ENCODE measurements around the gene ACTRT3.
"Not testable (repeated sequence)": the region's sequence is repeated elsewhere in the genome, so short reads cannot be mapped to it uniquely, and the experiment has no call there.

The ACTRT3 gene

DNA sequence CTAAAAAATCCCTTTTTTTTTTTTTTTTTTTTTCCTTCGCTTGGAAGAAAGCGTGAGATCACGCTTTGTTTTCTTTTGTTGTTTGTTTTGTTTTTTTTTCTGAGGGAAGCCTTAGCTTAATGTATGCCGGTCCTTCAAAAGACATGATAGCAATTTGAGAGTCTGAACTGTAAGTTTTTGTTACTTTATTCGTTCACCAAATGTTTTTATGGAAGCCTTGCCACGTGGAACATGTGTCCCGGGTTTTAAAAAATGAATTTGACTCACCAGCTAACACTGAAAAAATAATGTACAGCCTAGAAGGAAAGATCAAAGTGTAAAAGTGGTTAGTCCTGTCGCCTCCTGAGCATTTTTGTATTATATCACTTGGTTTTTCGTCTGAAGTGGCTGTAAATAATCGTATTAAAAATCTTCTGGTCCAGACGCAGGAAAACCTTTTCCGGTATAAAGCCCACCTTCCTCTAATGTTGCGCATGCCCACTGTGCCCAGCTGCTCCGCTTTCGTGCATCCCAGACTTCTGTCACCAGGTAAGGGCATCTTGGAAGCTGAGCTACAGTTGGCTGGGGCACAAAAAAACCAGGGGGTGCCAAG, 3.0 kb upstream of the ACTRT3 start:
- DNase-seq = peak; percentile 83

DNA sequence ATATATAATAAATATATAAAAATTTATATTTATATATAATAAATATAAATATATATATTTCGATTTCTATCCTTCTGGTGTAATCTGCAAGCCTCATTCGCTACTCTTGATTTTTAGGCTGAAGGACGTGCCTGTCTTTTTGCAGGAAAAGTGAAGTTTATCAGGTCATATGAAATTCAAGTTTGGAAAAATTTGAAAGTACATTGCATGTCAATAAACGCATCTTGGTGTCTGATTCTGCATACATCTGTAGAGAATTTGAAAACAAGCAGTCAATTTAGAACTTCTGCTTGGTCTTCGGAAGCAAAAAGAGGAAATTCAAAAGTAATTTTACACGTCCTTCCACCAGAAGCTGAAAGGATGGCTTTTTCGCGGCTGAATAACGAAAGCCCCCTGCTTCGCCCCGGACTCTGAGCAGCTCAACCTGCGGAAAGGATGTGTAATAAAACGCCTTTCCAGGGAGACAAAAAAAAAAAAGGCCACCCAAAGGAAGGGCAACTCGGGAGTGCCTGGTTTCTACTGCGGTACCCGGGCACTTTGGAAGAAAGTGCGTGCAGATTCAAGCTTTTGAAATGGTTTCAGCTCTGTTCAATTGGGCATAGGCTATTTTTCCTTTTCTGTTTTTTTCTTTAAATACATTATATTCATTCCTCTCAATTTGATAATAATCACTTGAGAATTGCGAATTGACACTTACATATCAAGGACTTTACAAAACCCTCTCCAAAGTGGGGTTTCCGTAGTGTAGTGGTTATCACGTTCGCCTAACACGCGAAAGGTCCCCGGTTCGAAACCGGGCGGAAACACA, 2.3 kb upstream of the ACTRT3 start:
- peak; percentile 77 for DNase-seq

DNA sequence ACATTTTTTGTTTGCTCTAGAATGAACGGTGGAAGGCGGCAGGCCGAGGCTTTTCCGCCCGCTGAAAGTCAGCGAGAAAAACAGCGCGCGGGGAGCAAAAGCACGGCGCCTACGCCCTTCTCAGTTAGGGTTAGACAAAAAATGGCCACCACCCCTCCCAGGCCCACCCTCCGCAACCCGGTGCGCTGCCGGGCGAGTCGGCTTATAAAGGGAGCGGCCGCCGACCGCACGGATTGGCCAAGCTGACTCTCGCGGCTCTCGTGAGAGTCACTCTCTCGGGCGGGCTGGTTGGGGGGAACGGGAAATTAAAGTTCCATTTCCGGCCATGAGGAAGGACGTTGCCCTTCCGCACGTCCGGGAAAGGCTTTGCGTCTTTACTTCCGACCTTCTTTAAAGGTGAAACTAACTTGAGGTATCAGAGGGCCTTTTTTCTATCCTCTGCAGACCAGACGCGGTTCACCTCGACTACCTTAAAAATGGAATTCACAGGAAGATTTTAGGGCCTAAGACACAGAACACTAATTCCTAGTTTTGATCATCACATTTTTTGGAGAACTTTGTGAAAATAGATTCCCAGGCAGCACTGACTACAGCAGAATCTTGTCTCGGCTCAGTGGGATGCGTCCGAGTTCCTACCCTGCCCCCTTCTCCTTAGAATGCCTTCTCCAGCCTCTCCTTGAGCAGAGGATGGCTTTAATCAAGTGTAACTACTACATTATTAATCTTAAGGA, 4.3 kb downstream of the ACTRT3 start, which contains the start of gene TERC:
Gene TERC, minus strand, starts transcription at position 179 of the 731 bp plus-strand sequence.
- DNase-seq = peak; percentile 94

DNA sequence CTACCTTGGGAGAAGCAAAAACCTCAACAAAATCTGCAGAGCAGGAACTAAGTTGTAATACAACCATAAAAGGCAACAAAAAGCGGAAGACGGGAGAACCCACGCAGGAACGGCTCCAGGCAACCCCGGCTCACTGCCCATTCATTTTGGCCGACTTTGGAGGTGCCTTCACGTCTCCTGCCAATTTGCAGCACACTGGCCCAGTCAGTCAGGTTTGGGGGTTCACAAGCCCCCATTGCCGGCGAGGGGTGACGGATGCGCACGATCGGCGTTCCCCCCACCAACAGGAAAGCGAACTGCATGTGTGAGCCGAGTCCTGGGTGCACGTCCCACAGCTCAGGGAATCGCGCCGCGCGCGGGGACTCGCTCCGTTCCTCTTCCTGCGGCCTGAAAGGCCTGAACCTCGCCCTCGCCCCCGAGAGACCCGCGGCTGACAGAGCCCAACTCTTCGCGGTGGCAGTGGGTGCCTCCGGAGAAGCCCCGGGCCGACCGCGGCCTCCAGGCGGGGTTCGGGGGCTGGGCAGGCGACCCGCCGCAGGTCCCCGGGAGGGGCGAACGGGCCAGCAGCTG, 5.0 kb downstream of the ACTRT3 start:
- peak; percentile 39 for DNase-seq

DNA sequence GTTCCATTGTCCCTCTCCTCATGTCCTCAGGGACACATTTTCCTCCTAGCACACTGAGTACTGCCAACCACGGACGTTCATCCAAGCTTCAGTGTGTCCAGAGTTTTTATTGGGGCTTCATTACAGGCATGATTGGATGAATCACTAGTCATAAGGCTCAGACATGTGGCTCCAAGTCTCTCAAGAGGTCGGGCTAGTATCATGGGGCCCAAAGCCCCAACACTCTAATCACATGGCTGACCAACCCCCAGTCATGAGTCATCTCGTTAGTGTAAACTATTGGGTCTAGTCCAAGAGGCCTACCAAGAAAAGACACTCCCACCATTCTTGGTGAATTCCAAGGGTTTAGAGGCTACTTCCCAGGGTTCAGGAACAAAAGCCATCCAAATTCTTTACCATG, 8.9 kb downstream of the ACTRT3 start:
- DNase-seq = peak; percentile 58

DNA sequence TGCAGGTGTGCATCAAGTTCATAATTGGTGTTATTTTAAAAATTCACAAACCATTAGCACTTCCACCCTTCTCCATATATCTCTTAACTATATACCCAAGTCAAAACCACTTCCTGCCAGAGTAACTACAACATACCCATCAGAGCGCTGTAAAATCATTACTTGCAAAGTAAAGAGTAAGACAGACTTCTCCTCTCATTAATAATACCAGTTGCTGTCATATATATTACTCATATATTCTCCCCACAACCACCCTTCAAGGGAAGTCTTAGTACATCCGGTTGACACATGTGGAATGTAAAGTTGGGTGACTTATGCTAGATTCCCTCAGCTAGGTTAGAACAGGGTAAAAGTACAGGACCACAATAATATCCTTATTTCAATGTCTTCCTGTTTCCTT, 10.1 kb downstream of the ACTRT3 start:
- DNase-seq = peak; percentile 84

DNA sequence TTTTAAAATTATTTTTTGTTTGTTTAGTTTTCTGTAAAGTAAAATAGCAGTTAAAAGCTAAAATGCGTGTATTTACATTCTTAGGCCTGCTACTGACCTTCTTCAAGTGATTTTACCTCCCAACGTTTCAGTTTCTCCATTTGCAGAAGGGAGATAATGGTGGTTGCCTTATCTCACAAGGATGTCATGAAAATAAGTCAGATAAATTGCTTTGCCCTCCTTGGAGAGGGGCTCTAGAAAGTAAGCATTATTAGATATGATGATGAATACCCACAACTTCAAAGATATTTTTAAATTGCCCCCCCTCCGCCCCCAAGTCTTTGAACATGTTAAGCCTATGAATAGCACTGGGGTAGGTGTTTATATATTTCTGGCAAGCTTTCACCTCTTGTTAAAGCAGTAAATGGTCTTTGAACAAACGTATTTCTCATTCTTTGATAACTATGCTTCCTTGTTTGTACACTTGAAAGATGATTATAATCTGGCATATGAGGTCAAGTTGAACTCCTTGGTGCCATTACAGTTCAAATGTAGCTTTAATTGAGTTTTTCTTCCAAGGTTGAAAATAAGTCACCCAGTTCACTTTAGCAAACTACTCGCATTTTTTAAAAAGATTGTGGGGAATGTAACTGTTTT, 10.9 kb downstream of the ACTRT3 start:
- no peak for DNase-seq

DNA sequence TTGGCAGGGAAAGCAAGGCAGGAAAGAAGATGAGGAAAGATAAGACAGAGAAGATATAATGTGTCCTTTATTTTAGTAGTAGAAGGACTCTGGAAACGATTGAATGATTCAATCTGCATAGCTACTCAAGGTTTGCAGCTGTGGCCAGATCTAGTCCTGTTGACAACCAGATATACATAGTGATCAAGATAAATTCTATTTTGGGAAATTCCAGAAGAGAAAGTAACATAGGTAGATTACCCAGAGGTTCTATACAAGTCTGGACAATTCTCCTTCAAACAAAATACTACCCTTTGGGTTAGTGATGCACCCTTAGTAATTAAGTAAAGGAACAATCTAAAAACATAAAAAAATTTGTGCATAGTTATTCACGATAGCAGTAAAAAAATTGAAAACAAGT, 13.9 kb downstream of the ACTRT3 start:
- no peak for DNase-seq

DNA sequence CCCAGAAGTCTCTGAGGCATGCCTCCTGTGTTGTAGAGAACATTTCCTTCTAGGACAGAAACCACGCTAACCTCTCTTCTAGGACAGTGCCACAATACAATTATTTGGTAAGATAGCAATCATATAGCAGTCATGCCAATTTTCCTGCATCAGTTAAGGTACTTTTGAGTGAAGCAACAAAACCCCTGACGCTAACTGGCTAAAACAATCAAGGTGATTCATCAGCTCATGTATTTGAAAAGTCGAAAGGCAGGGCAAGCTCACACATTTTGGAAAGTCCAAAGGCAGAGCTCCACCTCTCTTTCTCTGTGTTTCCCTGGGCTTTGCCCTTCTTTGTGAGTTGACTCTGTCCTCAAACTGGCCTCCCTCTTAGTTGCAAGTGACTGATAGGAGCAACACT, 14.7 kb downstream of the ACTRT3 start:
- no peak for DNase-seq

DNA sequence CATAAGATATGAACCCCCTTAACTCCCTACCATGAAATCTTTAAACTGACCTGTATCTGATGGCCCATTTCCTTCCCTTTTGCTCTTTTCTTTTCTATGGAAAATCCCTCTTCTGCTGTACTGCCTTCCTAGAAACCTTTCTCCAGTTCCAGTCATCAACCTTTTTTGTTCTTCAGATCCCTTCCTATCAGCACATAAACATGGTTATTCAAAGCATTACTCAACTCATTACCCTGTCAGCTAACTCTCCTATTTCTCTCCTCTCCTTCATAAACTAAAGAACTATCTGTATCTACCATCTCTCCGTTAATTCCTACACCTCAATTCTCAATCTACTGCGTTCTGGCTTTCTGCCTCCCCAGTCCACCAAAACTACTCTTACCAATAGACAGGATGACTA, 17.5 kb downstream of the ACTRT3 start:
- DNase-seq = no peak

DNA sequence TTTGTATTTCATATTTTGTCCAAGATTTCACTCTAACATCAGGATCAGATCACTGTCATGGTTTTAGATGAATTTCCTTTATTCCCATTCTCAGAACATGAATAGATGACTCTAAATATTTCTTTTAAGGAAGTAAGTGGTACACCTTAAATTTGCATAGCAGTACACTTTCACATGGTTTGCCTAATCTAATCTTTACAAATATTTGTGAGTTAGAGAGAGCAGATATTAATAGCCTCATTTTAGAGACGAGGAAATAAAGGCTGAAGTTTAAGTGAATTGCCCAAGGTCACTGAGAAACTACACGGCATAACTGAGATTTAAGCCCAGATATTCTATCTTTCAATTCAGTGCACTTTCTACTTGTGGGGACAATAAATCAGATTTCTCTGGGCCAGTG, 18.7 kb downstream of the ACTRT3 start:
- DNase-seq = no peak

DNA sequence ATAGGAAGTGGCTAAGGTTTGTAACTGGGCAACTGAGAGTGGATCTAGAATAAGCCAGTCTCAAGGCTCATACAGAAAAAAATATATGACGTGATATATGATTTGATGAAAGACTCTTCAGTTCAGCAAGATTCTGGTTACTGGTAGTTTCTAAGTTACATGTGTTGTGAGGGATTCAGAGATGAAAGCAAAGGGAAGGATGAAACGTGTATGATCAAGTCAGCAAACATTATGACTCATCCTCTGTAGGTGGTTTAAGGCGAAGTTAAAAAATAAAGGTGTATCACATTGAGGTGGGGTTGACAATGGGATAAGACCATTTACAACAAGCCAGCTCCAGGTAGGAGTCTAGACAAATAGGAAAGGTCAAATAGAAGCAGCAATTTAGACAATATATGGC, 20.7 kb downstream of the ACTRT3 start:
- DNase-seq = no peak

DNA sequence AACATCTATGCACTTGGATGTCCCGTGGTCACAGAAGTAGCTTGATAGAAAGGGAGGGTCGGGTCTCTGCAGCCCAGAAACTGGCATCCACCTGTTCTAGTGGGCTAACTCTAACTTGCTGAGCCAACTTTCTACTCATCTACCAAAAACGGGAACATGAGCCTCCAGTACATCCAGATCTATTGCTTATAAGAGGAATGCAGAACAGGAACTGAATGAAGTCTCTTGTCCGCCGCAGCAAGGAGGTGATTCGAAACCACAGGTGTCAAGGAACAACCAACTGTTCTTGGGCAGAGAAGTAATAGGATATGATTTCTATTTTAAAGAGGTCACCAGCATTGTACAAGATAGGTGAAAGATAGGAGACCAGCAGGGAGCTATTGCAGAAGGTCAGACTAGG, 22.4 kb downstream of the ACTRT3 start:
- DNase-seq = no peak

DNA sequence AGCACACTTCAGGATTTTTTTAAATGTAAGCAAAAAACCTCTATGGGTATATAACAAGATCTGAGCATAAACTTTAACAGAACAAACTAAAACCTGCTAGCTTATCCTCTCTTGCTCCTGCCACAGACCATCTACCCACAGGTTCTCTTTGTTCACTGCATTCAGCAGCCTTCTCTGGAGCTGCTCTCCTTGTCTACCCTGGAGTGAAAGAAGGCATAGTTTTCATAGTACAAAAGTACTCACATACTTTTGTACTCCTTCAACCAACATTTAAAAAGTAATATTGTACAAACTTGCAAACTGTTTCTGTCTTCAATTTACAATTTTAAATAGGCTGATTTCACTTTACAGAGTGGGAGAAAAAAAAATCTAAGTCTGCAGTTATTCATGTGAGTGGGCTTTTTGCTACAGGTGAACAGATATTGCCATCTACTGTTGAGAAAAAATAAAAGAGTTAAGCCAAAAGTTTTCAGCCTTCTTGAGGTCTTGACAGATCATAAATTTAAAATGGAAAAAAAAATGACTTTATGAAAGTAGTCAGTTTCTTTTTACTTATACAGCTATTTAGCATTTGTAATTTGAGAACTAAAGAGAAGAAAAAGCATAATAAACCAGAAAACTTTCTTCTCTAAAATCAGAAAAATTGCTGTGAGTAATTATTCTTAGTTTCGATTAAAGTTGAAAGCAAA, 24.9 kb downstream of the ACTRT3 start:
- DNase-seq = no peak

DNA sequence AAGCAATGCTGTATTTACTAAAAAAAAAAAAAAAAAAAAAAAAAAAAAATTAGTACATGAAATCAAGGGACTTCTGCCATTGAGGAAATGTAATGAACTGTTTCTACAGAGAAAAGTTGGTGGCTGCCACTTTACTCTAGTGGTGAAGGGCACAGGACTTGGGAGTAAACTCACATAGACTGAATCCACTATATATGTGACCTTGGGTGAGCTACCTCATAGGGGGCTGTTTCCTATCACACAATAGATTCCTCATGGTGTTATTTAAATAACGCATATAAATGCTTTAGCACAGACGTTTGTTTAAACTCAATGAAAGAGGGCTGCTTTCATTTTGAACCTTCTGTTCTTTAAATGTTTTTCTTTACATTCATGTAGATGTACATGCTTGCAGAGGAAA, 30.3 kb downstream of the ACTRT3 start:
- no peak for DNase-seq

DNA sequence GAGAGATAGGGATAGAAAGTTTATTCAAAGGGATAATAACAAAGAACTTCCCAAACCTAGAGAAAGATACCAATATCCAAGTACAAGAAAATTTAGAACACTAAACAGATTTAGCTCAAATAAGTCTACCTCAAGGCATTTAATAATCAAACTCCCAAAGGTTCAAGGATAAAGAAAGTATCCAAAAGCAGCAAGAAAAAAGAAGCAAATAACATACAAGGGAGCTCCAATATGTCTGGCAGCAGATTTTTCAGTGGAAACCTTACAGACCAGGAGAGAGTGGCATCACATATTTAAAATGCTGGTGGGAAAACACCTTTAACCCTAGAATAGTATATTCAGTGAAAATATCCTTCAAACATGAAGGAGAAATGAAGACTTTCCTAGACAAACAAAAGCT, 37.5 kb downstream of the ACTRT3 start:
- not testable (repeated sequence) for DNase-seq

DNA sequence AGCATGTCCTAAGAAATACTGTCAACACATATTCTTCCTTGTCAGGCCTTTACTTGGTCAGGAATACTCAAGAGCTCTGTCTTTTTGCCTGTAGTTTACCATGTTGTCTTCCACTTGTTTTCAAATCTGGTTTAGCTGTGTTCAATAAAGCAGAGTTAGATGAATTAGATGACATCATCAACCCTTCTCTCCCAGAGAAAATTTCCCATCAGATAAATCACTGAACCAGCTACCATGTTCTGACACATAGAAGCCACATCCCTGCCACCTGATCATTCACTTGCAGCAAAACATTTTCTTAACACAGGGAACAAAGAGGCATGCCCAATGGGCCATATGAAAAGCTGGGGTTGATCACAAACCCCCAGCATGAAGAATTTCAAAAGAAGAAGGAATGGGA, 46.6 kb downstream of the ACTRT3 start:
- DNase-seq = no peak

DNA sequence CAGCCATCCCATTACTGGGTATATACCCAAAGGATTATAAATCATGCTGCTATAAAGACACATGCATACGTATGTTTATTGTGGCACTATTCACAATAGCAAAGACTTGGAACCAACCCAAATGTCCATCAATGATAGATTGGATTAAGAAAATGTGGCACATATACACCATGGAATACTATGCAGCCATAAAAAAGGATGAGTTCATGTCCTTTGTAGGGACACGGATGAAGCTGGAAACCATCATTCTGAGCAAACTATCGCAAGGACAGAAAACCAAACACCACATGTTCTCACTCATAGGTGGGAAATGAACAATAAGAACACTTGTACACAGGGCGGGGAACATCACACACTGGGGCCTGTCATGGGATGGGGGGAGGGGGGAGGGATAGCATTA, 50.9 kb downstream of the ACTRT3 start:
- DNase-seq = not testable (repeated sequence)
